NCI-H1694 treated with DMSO at 0.1 percent for 48 hours (cell line): ENCODE results near the gene RALA.

ENCODE experiments used
- DNase-seq: peaks from one replicate; lab custom pipeline; 2025; lab: John Stamatoyannopoulos, UW

Gene RALA

DNA sequence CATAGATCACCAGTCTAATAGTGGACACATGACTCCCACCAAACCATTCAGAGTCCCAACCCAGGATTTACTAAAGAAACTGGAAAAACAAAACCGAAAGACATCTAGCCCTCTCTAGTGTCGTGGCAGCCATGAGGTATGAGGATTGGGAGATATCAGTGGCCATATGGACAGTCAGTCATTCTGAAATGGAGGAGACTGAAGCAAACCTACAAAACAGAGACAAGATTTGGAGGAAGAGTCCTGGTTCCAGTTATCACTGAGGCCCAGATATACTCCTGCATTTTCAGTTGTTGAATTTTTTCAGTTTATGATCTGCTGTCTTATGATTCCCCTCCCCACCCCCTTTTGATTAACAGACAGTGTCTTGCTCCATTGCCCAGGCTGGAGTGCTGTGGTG is 9.1 kb upstream of the RALA start:
- DNase-seq = no peak

- no peak for DNase-seq
Observed at GRCh38 chr7:39615350-39615975, 7.9 kb upstream of the RALA start.

DNA sequence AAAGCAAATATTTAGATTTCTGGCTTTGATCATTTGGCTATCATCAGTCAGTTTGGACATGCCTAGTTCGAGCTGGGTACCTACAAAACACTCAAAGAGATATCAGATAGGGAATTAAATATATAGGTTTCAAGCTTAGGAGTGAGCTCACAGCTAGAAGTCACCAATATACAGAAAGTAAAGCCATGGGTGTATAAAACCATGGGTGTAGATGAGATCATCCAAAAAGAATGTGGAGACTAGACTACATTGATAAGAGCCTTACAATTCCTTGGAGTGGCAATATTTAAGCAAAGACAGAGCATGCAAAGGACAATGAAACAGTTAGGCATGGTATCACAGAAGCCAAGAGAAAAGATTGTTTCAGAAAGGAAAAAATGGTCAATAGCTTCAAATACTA is 7.2 kb upstream of the RALA start:
- no peak for DNase-seq

DNA sequence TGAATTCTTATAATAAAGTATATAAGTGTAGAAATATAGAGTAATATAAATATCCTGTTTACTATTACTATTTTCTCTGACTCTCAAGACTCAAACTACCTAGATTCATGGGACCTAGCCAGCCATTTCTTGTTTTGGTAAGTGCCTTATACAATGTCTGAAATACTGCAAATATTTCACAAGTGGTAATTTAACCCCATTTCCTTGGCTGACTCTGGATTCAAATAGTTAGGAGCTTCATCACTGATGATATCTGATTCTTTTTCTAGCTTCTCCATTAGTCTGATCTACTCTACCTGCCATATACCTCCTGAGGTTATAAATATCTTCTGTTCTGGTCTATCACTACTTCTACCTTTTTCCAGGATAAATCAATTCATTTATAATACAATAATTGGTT is 6.4 kb upstream of the RALA start:
- DNase-seq = no peak

- no peak for DNase-seq
Observed at GRCh38 chr7:39618868-39619267, 4.5 kb upstream of the RALA start.

- no peak for DNase-seq
Observed at GRCh38 chr7:39620486-39620885, 2.9 kb upstream of the RALA start.

DNA sequence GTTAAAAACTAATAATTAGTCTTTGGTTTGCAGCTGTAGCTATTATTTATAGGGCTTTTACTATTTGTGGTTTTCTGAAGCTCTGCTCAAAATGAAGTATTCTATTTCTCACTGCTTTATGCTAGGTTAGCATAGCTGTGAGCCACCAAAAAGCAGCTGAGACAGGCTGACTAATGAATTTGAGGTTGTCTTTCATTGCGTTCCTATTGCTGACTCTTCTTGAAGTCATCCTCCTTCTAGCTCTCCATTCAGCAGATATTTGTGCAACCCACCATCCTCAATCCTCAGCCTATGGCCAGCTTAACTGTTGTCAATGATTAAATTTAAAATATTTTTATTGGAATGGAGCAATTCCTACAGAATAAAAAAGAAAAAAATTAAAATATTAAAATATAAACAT is 2.1 kb upstream of the RALA start:
- DNase-seq = no peak

DNA sequence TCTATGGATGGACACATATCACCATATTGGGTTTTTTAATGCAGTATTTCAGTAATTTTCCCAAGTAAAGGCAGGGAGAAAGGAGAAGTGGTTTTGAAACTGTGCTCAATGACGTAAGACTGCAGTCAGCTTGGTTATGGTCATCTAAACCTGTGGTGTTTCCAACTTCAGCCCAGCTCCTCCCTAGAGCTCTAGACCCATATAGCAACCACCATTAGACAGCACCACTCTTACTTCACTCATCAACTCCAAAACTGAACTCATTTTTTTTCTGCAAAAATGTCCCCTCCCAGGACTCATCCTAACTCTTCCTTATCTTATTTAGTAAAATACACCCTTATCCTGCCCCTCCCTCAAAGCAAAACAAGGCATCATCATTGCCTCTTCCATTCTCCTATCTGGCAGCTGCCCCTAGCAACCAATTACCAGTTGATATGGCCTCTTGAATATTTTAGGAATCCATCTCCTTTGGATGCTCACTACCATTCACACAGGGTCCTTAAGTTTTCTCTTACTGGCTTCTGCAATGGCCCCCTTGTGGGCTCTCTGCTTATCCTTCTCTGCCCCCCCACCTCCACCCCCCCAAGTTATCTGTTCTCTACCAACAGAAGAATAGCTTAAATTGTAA is 1.5 kb upstream of the RALA start:
- no peak for DNase-seq

- no peak for DNase-seq
Observed at GRCh38 chr7:39622609-39623008, 763 bp upstream of the RALA start.

DNA sequence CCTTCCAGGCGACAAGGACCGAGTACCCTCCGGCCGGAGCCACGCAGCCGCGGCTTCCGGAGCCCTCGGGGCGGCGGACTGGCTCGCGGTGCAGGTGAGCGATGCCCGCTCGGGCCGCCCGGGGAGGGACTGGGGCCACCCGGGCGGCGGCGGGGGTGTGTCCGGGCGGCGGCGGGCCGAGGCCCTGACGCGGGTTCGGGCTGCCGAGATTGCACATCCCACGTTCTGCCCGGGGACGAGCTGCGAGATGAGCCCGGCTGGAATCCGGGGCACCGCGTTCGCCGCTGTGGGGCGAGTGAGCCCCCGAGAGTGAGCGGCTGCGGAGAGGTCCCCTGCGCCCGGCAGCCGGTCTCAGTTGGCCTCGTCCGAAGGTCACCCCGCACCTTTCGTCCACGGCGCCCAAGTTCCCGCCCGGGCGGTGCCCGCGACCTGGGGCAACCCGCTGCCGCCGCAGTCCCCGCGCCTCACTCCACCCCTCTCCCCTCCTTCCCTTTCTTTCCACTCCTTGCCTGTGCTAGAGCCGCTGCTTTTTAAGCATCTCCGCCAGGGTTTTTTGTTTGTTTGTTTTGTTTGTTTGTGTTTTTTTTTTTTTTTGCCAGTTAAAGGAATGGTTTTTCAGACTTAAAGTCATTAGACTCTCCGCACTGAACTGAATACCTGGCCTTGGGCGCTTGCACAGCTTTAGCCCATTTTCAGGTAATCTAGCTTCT is 515 bp downstream of the RALA start:
- no peak for DNase-seq

DNA sequence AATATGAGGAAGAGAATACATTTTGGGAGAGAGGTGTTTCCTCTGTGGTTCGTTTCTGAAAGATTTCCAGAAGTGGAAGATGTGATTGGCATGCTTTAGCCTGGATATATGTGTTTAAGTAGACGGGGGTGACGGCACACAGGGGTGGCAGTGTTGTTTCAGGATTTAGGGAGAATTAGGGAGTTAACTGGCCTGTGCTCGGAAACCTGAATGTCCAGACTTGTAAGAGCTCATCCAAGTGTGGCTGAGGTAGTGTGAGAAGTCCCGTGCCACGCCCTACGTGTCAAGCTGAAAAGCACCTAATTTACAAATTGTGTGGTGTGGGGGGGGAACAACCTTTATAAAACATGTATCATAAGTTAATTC is 1.1 kb downstream of the RALA start:
- DNase-seq = no peak

DNA sequence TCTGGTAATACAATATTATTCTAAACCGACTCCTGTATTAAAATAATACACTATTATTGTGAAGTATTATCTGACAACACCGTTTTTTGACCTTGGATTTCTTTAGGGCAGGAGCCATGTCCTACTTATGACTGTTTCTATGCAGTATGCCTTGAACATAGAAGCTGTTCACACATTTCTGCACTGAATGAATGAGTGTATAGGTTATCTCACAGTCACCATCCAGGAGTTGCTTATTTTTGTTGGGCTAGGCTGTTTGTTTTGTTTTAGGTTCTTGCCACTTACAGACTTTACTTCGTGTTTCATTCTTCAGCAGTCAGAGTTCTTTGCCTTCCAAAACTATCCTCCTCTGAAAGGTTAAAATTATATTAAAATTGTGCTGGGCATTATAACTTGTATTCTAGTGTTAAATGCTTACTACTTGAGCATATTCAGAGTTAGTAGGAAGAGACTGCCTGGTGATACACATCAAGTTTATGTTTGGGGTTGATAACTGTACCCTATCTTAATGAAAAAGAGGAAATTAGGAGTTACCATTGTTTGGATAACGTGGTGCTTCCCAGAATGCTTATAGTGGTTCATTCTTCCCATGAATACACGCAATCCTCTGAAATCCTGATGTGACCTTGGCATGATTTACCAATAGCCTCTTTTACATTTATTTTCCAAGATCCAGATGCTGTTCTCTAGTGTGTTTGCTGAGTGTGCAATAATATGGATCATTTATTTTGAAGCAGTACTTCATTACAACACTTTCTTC is 1.7 kb downstream of the RALA start:
- no peak for DNase-seq

- DNase-seq = no peak
Observed at GRCh38 chr7:39631736-39632308, 8.4 kb downstream of the RALA start.

- no peak for DNase-seq
Observed at GRCh38 chr7:39633563-39634477, 10.4 kb downstream of the RALA start.

DNA sequence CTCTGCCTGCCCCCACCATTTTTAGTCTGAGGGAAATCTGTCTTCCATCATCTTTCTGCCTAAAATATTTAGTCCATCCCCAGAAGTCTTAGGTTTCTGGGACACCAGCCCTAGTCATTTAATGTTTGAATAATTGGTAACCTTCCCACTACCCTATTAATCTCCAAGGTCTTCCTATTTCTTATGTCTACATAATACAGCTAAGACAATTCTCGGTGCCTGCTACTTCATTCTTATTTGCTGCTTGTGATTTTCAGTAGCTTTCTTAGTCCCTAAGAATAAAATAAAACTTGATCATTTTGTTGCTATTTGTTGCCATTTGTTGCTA is 11.1 kb downstream of the RALA start:
- DNase-seq = no peak

- no peak for DNase-seq
Observed at GRCh38 chr7:39637400-39637799, 14.0 kb downstream of the RALA start.

DNA sequence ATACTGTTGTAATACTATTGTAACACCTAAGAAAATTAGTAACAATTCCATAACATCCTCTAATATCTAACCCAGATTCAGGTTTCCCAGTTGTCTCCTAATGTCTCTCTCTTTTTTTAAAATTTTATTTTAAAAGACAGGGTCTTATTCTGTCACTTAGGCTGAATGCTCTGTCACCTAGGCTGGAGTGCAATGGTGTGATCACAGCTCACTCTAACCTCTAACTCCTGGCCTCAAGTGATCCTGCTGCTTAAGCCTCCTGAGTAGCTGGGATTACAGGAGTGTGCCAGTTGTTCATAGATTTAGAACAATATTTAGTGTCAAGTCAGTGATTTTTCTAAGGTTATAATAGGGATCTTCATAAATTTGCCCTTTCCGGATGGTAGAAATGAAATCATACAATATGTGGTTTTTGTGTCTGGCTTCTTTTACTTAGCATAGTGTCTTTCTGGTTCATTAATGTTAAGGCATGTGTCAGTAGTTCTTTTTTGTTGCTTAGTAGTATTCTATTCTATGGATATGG is 14.7 kb downstream of the RALA start:
- no peak for DNase-seq

- no peak for DNase-seq
Observed at GRCh38 chr7:39642896-39643295, 19.5 kb downstream of the RALA start.

DNA sequence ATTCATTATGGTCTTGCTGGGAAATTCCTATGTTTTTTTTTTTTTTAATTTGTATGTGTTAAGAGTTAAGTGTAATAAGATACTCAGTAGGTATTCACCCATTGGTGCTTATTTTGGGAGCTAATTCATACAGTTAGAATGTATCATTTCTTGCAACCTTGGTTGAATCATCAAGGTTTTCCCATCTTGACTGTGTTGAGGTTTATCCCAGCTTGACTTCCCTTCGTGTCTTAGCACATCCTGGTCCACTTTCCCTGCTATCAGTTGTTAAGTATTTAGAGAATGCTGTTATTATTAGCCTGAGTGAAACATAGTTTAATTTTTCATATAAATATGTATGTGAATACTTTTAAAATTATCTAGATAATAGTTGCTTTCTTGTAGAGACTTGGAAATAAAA is 20.8 kb downstream of the RALA start:
- DNase-seq = no peak

DNA sequence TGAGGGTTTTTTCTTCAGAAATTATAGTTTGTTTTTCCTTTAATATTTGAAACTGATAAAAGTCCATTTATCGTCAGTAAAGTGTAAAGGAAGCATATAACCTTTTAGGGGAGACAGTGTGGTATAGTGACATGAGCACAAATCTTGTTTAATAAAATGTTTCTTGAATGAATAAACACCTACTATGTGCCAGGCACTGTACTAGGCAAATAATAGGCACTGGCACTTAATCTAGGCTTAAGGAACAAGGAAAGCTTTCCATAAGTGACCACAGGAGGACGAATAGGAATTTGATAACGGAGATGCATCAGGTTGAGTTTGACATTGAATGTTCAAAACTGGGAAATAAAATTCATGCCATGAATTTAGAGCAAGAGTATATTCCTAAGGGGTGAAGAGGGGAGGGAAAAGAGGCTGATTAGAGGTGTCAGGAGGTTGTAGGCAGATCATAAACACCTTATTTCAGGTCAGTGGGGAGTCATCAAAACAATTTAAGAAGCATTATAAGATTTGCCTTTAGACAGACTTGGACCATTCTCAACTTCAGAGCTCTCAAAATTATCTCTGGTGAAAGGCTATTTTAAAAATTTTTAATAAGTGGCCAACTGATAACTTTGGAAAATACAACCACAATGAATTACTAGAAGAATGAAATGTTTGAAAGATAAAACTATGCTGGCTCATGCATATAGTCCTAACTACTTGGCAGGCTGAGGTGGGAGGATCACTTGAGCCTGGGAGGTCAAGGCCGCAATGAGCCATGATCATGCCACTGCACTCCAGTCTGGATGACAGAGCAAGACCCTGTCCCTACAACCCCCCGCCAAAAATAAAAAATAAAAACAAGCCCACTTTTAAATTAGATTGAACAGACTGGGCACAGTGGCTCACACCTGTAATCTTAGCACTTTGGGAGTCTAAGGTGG is 22.4 kb downstream of the RALA start:
- no peak for DNase-seq
